H1 (cell line): ENCODE data around the gene ANO2. TPM values are rescaled to one million over a fixed set of nuclear protein-coding genes. Genes with fewer than 3 reads are reported as not detected.

Experiments
- CTCF ChIA-PET: fragments of 300-600 bp; sonication (Branson Sonifier 250); formaldehyde crosslinking; loops from one replicate; lab custom pipeline; 2021; ENCODE audit not compliant: partially characterized antibody; lab: Charles Lee
- POLR2A ChIA-PET: fragments of 300-600 bp; sonication (Branson Sonifier 250); formaldehyde crosslinking; loops from one replicate; lab custom pipeline; 2021; ENCODE audit warnings: inconsistent platforms; ENCODE audit not compliant: partially characterized antibody; lab: Charles Lee
- DNase-seq, 2 experiments: peaks; one replicate each; pipeline versions ENCODE4 v3.0.0 to v3.0.0-alpha.2; 2010 to 2022; ENCODE audit warnings: low spot score in 2 of 2, low read depth in 1 of 2, mixed read lengths in 1 of 2
- FAIRE-seq: peaks from 2 replicates; lab custom pipeline; 2011; peaks lifted over from hg19 to GRCh38; lab: Jason Lieb, UNC
- H2AFZ ChIP-seq: 2 replicates; pipeline ENCODE4 v1.8.1; 2012; ENCODE audit warnings: low read length, inconsistent platforms
- H2AK5ac ChIP-seq: 2 replicates; pipeline ENCODE4 v1.6.1; 2013; ENCODE audit warnings: low read depth, low read length
- H2BK120ac ChIP-seq: replicated peaks from 2 replicates; pipeline ENCODE3; 2013; ENCODE audit warnings: low read depth, low read length, inconsistent platforms
- H2BK12ac ChIP-seq: 2 replicates; pipeline ENCODE4 v1.6.1; 2013; ENCODE audit warnings: low read depth, low read length
- H2BK15ac ChIP-seq: 2 replicates; pipeline ENCODE4 v1.6.1; 2013; ENCODE audit warnings: low read length
- H2BK20ac ChIP-seq: 2 replicates; pipeline ENCODE4 v1.6.1; 2013; ENCODE audit warnings: low read length
- H2BK5ac ChIP-seq: 2 replicates; pipeline ENCODE4 v1.6.1; 2013; ENCODE audit warnings: low read depth, low read length
- H3K14ac ChIP-seq: 2 replicates; pipeline ENCODE4 v1.6.1; 2013; ENCODE audit warnings: inconsistent platforms; ENCODE audit not compliant: insufficient read length
- H3K18ac ChIP-seq: 2 replicates; pipeline ENCODE4 v1.6.1; 2013; ENCODE audit warnings: low read length; ENCODE audit errors: extremely low read depth
- H3K23ac ChIP-seq: 2 replicates; pipeline ENCODE4 v1.6.1; 2013; ENCODE audit warnings: inconsistent platforms; ENCODE audit not compliant: insufficient read length
- H3K23me2 ChIP-seq: 2 replicates; pipeline ENCODE4 v1.6.1; 2013; ENCODE audit warnings: low read depth, low read length
- H3K27ac ChIP-seq: 2 replicates; pipeline ENCODE4 v1.6.1; 2011; ENCODE audit warnings: low read depth, low read length, inconsistent platforms
- H3K27me3 ChIP-seq, 4 experiments: replicated peaks in 1 of 4; 1 replicate in 1 of 4; 2 replicates in 3 of 4; pipeline versions ENCODE4 v1.6.1 to v1.8.1; 2011 to 2013; ENCODE audit warnings: low read length in 3 of 4, mild to moderate bottlenecking in 3 of 4, inconsistent platforms in 2 of 4, mixed read lengths in 2 of 4, moderate library complexity in 1 of 4; ENCODE audit not compliant: control insufficient read depth in 3 of 4, insufficient read depth in 3 of 4; ENCODE audit errors: extremely low read depth in 1 of 4
- H3K36me3 ChIP-seq, 4 experiments: 2 replicates each; pipeline versions ENCODE4 v1.6.1 to v1.8.1; 2011 to 2013; ENCODE audit warnings: mild to moderate bottlenecking in 4 of 4, low read length in 3 of 4, moderate library complexity in 2 of 4, control low read depth in 1 of 4, inconsistent platforms in 1 of 4; ENCODE audit not compliant: insufficient read depth in 4 of 4, control insufficient read depth in 2 of 4
- H3K4ac ChIP-seq: replicated peaks from 2 replicates; pipeline ENCODE3; 2013; ENCODE audit warnings: low read length, low read depth, mixed read lengths, inconsistent platforms; ENCODE audit not compliant: insufficient read length
- H3K4me1 ChIP-seq, 4 experiments: replicated peaks in 1 of 4; 1 replicate in 1 of 4; 2 replicates in 3 of 4; pipeline versions ENCODE4 v1.6.1 to v1.8.1; 2011 to 2013; ENCODE audit warnings: low read length in 3 of 4, inconsistent platforms in 2 of 4, mixed read lengths in 1 of 4; ENCODE audit not compliant: insufficient read depth in 4 of 4, control insufficient read depth in 3 of 4
- H3K4me2 ChIP-seq, 2 experiments: 2 replicates each; pipeline versions ENCODE4 v1.6.1 to v1.8.1; 2011 to 2013; ENCODE audit warnings: low read depth in 2 of 2, low read length in 2 of 2, control low read depth in 1 of 2, inconsistent platforms in 1 of 2, mild to moderate bottlenecking in 1 of 2; ENCODE audit not compliant: insufficient read depth in 1 of 2
- H3K4me3 ChIP-seq, 4 experiments: fragments of 200-600, 300-600 bp in 1 of 4; sonication (generic), shearing (Covaris generic), sonication (Bioruptor Twin) in 1 of 4; 2 replicates each; pipeline versions ENCODE4 v1.5.1 to v1.8.1; 2011 to 2016; ENCODE audit warnings: low read length in 4 of 4, low read depth in 3 of 4, control low read depth in 2 of 4, inconsistent platforms in 2 of 4, mild to moderate bottlenecking in 2 of 4, mixed read lengths in 1 of 4, moderate library complexity in 1 of 4; ENCODE audit not compliant: insufficient read depth in 2 of 4; ENCODE audit errors: extremely low read depth in 1 of 4
- H3K56ac ChIP-seq: replicated peaks from 2 replicates; pipeline ENCODE3; 2013; ENCODE audit warnings: low read depth, mild to moderate bottlenecking, mixed read lengths, low read length, inconsistent platforms; ENCODE audit not compliant: insufficient read length
- H3K79me1 ChIP-seq: 2 replicates; pipeline ENCODE4 v1.6.1; 2013; ENCODE audit warnings: low read depth, low read length, control low read depth
- H3K79me2 ChIP-seq, 2 experiments: 2 replicates each; pipeline versions ENCODE4 v1.6.1 to v1.8.1; 2012 to 2013; ENCODE audit warnings: low read length in 2 of 2, mild to moderate bottlenecking in 2 of 2, inconsistent platforms in 1 of 2; ENCODE audit not compliant: insufficient read depth in 2 of 2, control insufficient read depth in 1 of 2
- H3K9ac ChIP-seq, 4 experiments: replicated peaks in 1 of 4; 1 replicate in 1 of 4; 2 replicates in 3 of 4; pipeline versions ENCODE4 v1.6.1 to v1.8.1; 2011 to 2013; ENCODE audit warnings: low read depth in 3 of 4, low read length in 3 of 4, control low read depth in 2 of 4, mild to moderate bottlenecking in 2 of 4, moderate library complexity in 2 of 4, inconsistent platforms in 1 of 4; ENCODE audit errors: extremely low read depth in 1 of 4
- H3K9me3 ChIP-seq, 2 experiments: 2 replicates each; pipeline versions ENCODE4 v1.6.1 to v1.8.1; 2012 to 2013; ENCODE audit warnings: mild to moderate bottlenecking in 2 of 2, moderate library complexity in 2 of 2, control low read depth in 1 of 2, inconsistent platforms in 1 of 2, low read depth in 1 of 2, low read length in 1 of 2, mixed read lengths in 1 of 2; ENCODE audit not compliant: insufficient read depth in 2 of 2
- H4K20me1 ChIP-seq, 2 experiments: replicated peaks in 1 of 2; 2 replicates each; pipeline versions ENCODE3 to v1.8.1; 2011 to 2013; ENCODE audit warnings: inconsistent platforms in 2 of 2, low read length in 2 of 2, mild to moderate bottlenecking in 1 of 2; ENCODE audit not compliant: insufficient read depth in 2 of 2, control insufficient read depth in 1 of 2
- H4K5ac ChIP-seq: 2 replicates; pipeline ENCODE4 v1.6.1; 2013; ENCODE audit warnings: low read length, low read depth, mixed read lengths, inconsistent platforms; ENCODE audit not compliant: insufficient read length
- H4K8ac ChIP-seq: 2 replicates; pipeline ENCODE4 v1.8.0; 2013; ENCODE audit warnings: mild to moderate bottlenecking, moderate library complexity, low read length, inconsistent platforms; ENCODE audit not compliant: insufficient read depth; ENCODE audit errors: extremely low read depth
- H4K91ac ChIP-seq: replicated peaks from 2 replicates; pipeline ENCODE3; 2013; ENCODE audit warnings: low read length, mixed read lengths, inconsistent platforms; ENCODE audit not compliant: insufficient read length
- BRCA1 ChIP-seq: IDR thresholded peaks from 2 replicates; pipeline ENCODE4 v1.6.1; 2012; ENCODE audit warnings: low read depth, low read length, improper control_type of control experiment
- CTBP2 ChIP-seq: IDR thresholded peaks from 2 replicates; pipeline ENCODE4 v1.7.0; 2011; ENCODE audit warnings: borderline replicate concordance, mild to moderate bottlenecking, moderate library complexity, mixed read lengths, low read length; ENCODE audit not compliant: insufficient read depth, insufficient read length
- E2F6 ChIP-seq: IDR thresholded peaks from 2 replicates; pipeline ENCODE4 v1.6.1; 2012; ENCODE audit warnings: inconsistent platforms
- EGR1 ChIP-seq: IDR thresholded peaks from 2 replicates; pipeline ENCODE4 v1.6.1; 2011; ENCODE audit warnings: low read depth, low read length, borderline replicate concordance
- JUND ChIP-seq: IDR thresholded peaks from 2 replicates; pipeline ENCODE4 v1.6.1; 2011; ENCODE audit warnings: mild to moderate bottlenecking, improper control_type of control experiment, low read length
- KDM1A ChIP-seq: fragments of 200-600, 300-600 bp; sonication (generic); IDR thresholded peaks from 2 replicates; pipeline ENCODE4 v1.7.1; 2016; ENCODE audit warnings: mild to moderate bottlenecking, low read length, borderline replicate concordance
- MAFK ChIP-seq: IDR thresholded peaks from 2 replicates; pipeline ENCODE4 v1.6.1; 2012; ENCODE audit warnings: low read depth, mild to moderate bottlenecking, improper control_type of control experiment, low read length
- MAX ChIP-seq: IDR thresholded peaks from 2 replicates; pipeline ENCODE4 v1.6.1; 2012; ENCODE audit warnings: inconsistent platforms
- POLR2AphosphoS5 ChIP-seq: IDR thresholded peaks from 2 replicates; pipeline ENCODE4 v1.6.1; 2011; ENCODE audit warnings: low read depth, low read length
- SIN3A ChIP-seq, 2 experiments: IDR thresholded peaks in 1 of 2; conservative IDR thresholded peaks in 1 of 2; 2 replicates each; pipeline ENCODE4 v1.6.1; 2011 to 2012; ENCODE audit warnings: low read length in 2 of 2, improper control_type of control experiment in 1 of 2, low read depth in 1 of 2, mild to moderate bottlenecking in 1 of 2
- SIRT6 ChIP-seq: IDR thresholded peaks from one replicate; pipeline ENCODE4 v1.7.1; 2012; ENCODE audit warnings: low read length, inconsistent platforms
- SP2 ChIP-seq: IDR thresholded peaks from 2 replicates; pipeline ENCODE4 v1.6.1; 2012; ENCODE audit warnings: mild to moderate bottlenecking, low read length, inconsistent platforms
- WGBS, 2 experiments: shearing (Covaris generic) in 1 of 2; methylation state at CpG; one replicate each; pipeline versions ENCODE4 v1.1.6 to v1.1.7; 2013 to 2015; ENCODE audit warnings: low lambda C conversion rate in 2 of 2, mixed read lengths in 2 of 2, inconsistent platforms in 1 of 2, low coverage in 1 of 2, missing lambda C conversion rate in 1 of 2; ENCODE audit not compliant: insufficient replicate concordance in 2 of 2, insufficient coverage in 1 of 2, insufficient read length in 1 of 2; ENCODE audit errors: extremely low coverage in 1 of 2, missing lambda C conversion rate in 1 of 2; 5-methylcytosine and 5-hydroxymethylcytosine counted together
- polyA plus RNA-seq, 7 experiments: library from polyadenylated mRNA; depleted of rRNA in 3 of 7; stranded (reverse) in 5 of 7; unstranded in 2 of 7; fragments of >200 nt in 5 of 7; fragments of 200-250 nt in 2 of 7; gene quantifications; 1 replicate in 5 of 7; 2 replicates in 1 of 7; 4 replicates in 1 of 7; pipeline versions ENCODE4 v1.2.1 to v1.2.3, GENCODE V29; 2011 to 2013; ENCODE audit warnings: missing spikeins in 2 of 7, mixed read lengths in 2 of 7
- total RNA-seq: library from RNA; stranded (reverse); fragmentation: NEBNext Ultra II Directional; extraction: Animal tissue kit (Norgen Biotek cat#: 25700); gene quantifications from 2 replicates; pipeline ENCODE4 v1.2.1, GENCODE V29; 2021

Gene ANO2
- total and polyA plus RNA-seq, 2 of the 8 experiments (the other 6 are each of a cell fraction or from before 2014, with no cell fraction given) = 1.9 to 5.5 TPM

- H3K4me2 ChIP-seq = no peak overlapping the region
- CTCF ChIA-PET = interaction anchor here (0.7 to 2.2 kb wide), 6 partner anchors 8 to 101 kb away, joined by 3 to 9 read pairs (median 3); no protein-coding TSS in a partner anchor
- no peak overlapping the region for H3K4ac ChIP-seq
- no peak overlapping the region for H3K18ac ChIP-seq
- H2BK20ac ChIP-seq = no peak overlapping the region
- no peaks in the 10 kb centered on the region for H4K20me1 ChIP-seq
- H2AK5ac ChIP-seq = no peak overlapping the region
- WGBS, 2 experiments = 82% methylated on average over 8 of the region's 8 CpGs; no CpG with 5 or more reads in 1 of the 2 experiments
- POLR2A ChIA-PET = no interaction called here
- peaks cover 0 to 2% of the 10 kb centered on the region in 2 experiments; a peak in 1 of 4 replicates for H3K9me3 ChIP-seq
- no peaks in the 10 kb centered on the region for H3K27me3 ChIP-seq
- no peak overlapping the region for H3K56ac ChIP-seq
- no peak for DNase-seq
- H2BK12ac ChIP-seq = no peak overlapping the region
- no peak overlapping the region for H3K23ac ChIP-seq
- H3K79me2 ChIP-seq = no peaks in the 10 kb centered on the region
- no peaks in the 10 kb centered on the region for H3K23me2 ChIP-seq
- no peak overlapping the region for H4K8ac ChIP-seq
- H3K14ac ChIP-seq = no peak overlapping the region
- no peak overlapping the region for H2BK120ac ChIP-seq
- no peak overlapping the region for H2BK15ac ChIP-seq
- no peak overlapping the region for H3K9ac ChIP-seq
- H3K36me3 ChIP-seq = no peaks in the 10 kb centered on the region
- H3K27ac ChIP-seq = no peak overlapping the region
- H3K4me3 ChIP-seq = no peak overlapping the region
- H4K91ac ChIP-seq = no peak overlapping the region
- no peak overlapping the region for H2AFZ ChIP-seq
- H3K79me1 ChIP-seq = no peaks in the 10 kb centered on the region
- no peak overlapping the region for H4K5ac ChIP-seq
- no peak for FAIRE-seq
- no peaks in the 10 kb centered on the region for H3K4me1 ChIP-seq
- no peak overlapping the region for H2BK5ac ChIP-seq
- TF ChIP-seq E2F6 = no peak
- TF ChIP-seq SIRT6 = no peak
- no peak for TF ChIP-seq SP2
- no peak for TF ChIP-seq BRCA1
- TF ChIP-seq MAFK = no peak
- no peak for TF ChIP-seq SIN3A (conservative IDR thresholded peaks at IDR 0.05 in 1 of 2, IDR thresholded peaks at IDR 0.05 in 1 of 2; ENCODE audit: low read depth in 1 of 2, low read length in 2 of 2)
- TF ChIP-seq POLR2AphosphoS5 = no peak
- no peak for TF ChIP-seq CTBP2
- TF ChIP-seq MAX = no peak
- no peak for TF ChIP-seq EGR1
- TF ChIP-seq KDM1A = no peak
- no peak for TF ChIP-seq JUND
Observed at GRCh38 chr12:5548152-5548943, 396.7 kb downstream of the ANO2 start.
